Measurements from ENCODE around the gene KRTAP5-2.

The KRTAP5-2 gene

GRCh38 chr11:1553808-1554594 lies 44.1 kb downstream of the KRTAP5-2 start:
- DNase-seq = peak; percentile 71

GRCh38 chr11:1549338-1550330 lies 48.5 kb downstream of the KRTAP5-2 start:
- no peak for DNase-seq

- peak; percentile 76 for DNase-seq
Measured at GRCh38 chr11:1548221-1549070, 49.6 kb downstream of the KRTAP5-2 start.

GRCh38 chr11:1547467-1548098 lies 50.5 kb downstream of the KRTAP5-2 start:
- DNase-seq = no peak

Data from NCI-H510A (cell line).